Activated CD8-positive, alpha-beta T cell treated with anti-CD3 and anti-CD28 coated beads for 36 hours (primary cell): Measurements from ENCODE around the gene VDR. TPM values are rescaled to one million over a fixed set of nuclear protein-coding genes. Genes with fewer than 3 reads are reported as not detected.
A peak's percentile ranks its signal among the peaks of the same experiment; 100 is the strongest.

Experiments used
- ATAC-seq: fragments of 200-7000 bp; cut with Tn5 transposase; one replicate; pipeline ENCODE4 v1.10.0; 2021; ENCODE audit warnings: mild to moderate bottlenecking, moderate library complexity
- CTCF ChIA-PET: fragments of 350-600 bp; sonication (Branson Sonifier 250); formaldehyde crosslinking; loops from one replicate; lab custom pipeline; 2021; ENCODE audit warnings: antibody characterized with exemption; lab: Charles Lee
- POLR2A ChIA-PET: fragments of 350-600 bp; sonication (Branson Sonifier 250); formaldehyde crosslinking; loops from one replicate; lab custom pipeline; 2021; ENCODE audit warnings: antibody characterized with exemption; lab: Charles Lee
- DNase-seq: peaks from one replicate; pipeline ENCODE4 v3.0.0-alpha.2; 2020
- H3K27ac Mint-ChIP-seq: one replicate; pipeline ENCODE4 v1.8.0; 2021; ENCODE audit warnings: mild to moderate bottlenecking, mixed read lengths
- H3K27me3 Mint-ChIP-seq: one replicate; pipeline ENCODE4 v1.8.0; 2021; ENCODE audit warnings: mixed read lengths
- H3K36me3 Mint-ChIP-seq: one replicate; pipeline ENCODE4 v1.8.0; 2021; ENCODE audit warnings: low read depth, mixed read lengths
- H3K4me1 Mint-ChIP-seq: one replicate; pipeline ENCODE4 v1.8.0; 2021; ENCODE audit warnings: low read depth, mixed read lengths
- H3K4me3 Mint-ChIP-seq: one replicate; pipeline ENCODE4 v1.8.0; 2021; ENCODE audit warnings: mild to moderate bottlenecking, moderate library complexity, mixed read lengths
- H3K9me3 Mint-ChIP-seq: one replicate; pipeline ENCODE4 v1.8.0; 2021; ENCODE audit warnings: mixed read lengths
- CTCF ChIP-seq: fragments of 200-600 bp; IDR thresholded peaks from one replicate; pipeline ENCODE4 v1.8.0; 2022; ENCODE audit warnings: antibody characterized with exemption, mild to moderate bottlenecking
- intact Hi-C: fragments of 100-400 bp; cut with micrococcal nuclease; formaldehyde crosslinking; loops from one replicate; pipeline ENCODE4 v1.10.0; 2022
- total RNA-seq, 2 experiments: library from RNA; stranded (reverse); gene quantifications; one replicate each; pipeline ENCODE4 v1.2.3, GENCODE V29; 2021

VDR gene
- total RNA-seq, 2 experiments from 2014 or later: 84.6 to 86.4 TPM

GRCh38 chr12:47804171-47804570, 100.6 kb downstream of the VDR start:
- DNase-seq: no peak
- H3K27me3 Mint-ChIP-seq: no peaks in the 10 kb centered on the region
- peak overlapping the region; percentile 79 for H3K4me3 Mint-ChIP-seq
- peaks cover 98% of the 10 kb centered on the region for H3K4me1 Mint-ChIP-seq
- peaks cover 87% of the 10 kb centered on the region for H3K36me3 Mint-ChIP-seq
- intact Hi-C loops: loop anchor here (5.0 kb wide), 1 partner anchor 33 kb away; no protein-coding TSS in a partner anchor
- ChIA-PET CTCF (interaction anchor here (1.0 to 19.8 kb wide), 4 partner anchors 14 to 62 kb away, joined by 4 to 624 read pairs (median 23); partner anchors contain the start of gene HDAC7), POLR2A (interaction anchor here (0.8 to 37.9 kb wide), 3 partner anchors 14 to 30 kb away, joined by 3 to 904 read pairs (median 81); partner anchors contain the start of gene HDAC7)
- peak overlapping the region; percentile 98 for H3K27ac Mint-ChIP-seq
- ATAC-seq: no peak
- no peaks in the 10 kb centered on the region for H3K9me3 Mint-ChIP-seq
- TF ChIP-seq CTCF: no peak

GRCh38 chr12:47803191-47803875, 101.5 kb downstream of the VDR start:
- intact Hi-C loops: loop anchor here (5.0 kb wide), 1 partner anchor 34 kb away; no protein-coding TSS in a partner anchor
- POLR2A ChIA-PET: interaction anchor here (1.1 to 37.9 kb wide), 2 partner anchors 14 to 31 kb away, joined by 3 to 904 read pairs; no protein-coding TSS in a partner anchor
- Mint-ChIP-seq H3K27me3 (no peaks in the 10 kb centered on the region), H3K9me3 (no peaks in the 10 kb centered on the region), H3K27ac (peak overlapping the region; percentile 98), H3K4me1 (peaks cover 96% of the 10 kb centered on the region), H3K36me3 (peaks cover 87% of the 10 kb centered on the region), H3K4me3 (peak overlapping the region; percentile 62)
- ATAC-seq: no peak
- DNase-seq: peak; percentile 47
- CTCF ChIA-PET: interaction anchor here (1.2 to 19.8 kb wide), 6 partner anchors 10 to 61 kb away, joined by 3 to 624 read pairs (median 18); partner anchors contain the start of gene HDAC7
- no peak for TF ChIP-seq CTCF

- peaks cover 83% of the 10 kb centered on the region for H3K36me3 Mint-ChIP-seq
- intact Hi-C loops: loop anchor here (5.0 kb wide), 1 partner anchor 35 kb away; no protein-coding TSS in a partner anchor
- H3K27ac Mint-ChIP-seq: peak overlapping the region; percentile 98
- no peaks in the 10 kb centered on the region for H3K9me3 Mint-ChIP-seq
- peaks cover 89% of the 10 kb centered on the region for H3K4me1 Mint-ChIP-seq
- H3K27me3 Mint-ChIP-seq: no peaks in the 10 kb centered on the region
- no peak overlapping the region for H3K4me3 Mint-ChIP-seq
- CTCF ChIA-PET: interaction anchor here (0.9 to 19.8 kb wide), 15 partner anchors 8 to 87 kb away, joined by 3 to 624 read pairs (median 8); partner anchors contain the start of gene HDAC7
- TF ChIP-seq CTCF: peak; percentile 48
- POLR2A ChIA-PET: interaction anchor here (0.6 to 37.9 kb wide), 15 partner anchors 8 to 169 kb away, joined by 3 to 904 read pairs (median 3); partner anchors contain the start of gene HDAC7
- DNase-seq: no peak
- ATAC-seq: peak; percentile 22
Observed at GRCh38 chr12:47802312-47802711, 102.5 kb downstream of the VDR start.

- Mint-ChIP-seq H3K27me3 (no peaks in the 10 kb centered on the region), H3K4me3 (no peak overlapping the region), H3K4me1 (peaks cover 85% of the 10 kb centered on the region), H3K36me3 (peaks cover 81% of the 10 kb centered on the region), H3K9me3 (no peaks in the 10 kb centered on the region), H3K27ac (peak overlapping the region; percentile 98)
- POLR2A ChIA-PET: interaction anchor here (0.6 to 37.9 kb wide), 15 partner anchors 8 to 169 kb away, joined by 3 to 904 read pairs (median 3); partner anchors contain the start of gene HDAC7
- ATAC-seq (no peak), DNase-seq (no peak)
- intact Hi-C loops: loop anchor here (5.0 kb wide), 1 partner anchor 35 kb away; no protein-coding TSS in a partner anchor
- TF ChIP-seq CTCF: no peak
- CTCF ChIA-PET: interaction anchor here (0.9 to 19.8 kb wide), 15 partner anchors 8 to 86 kb away, joined by 3 to 624 read pairs (median 8); partner anchors contain the start of gene HDAC7
Observed at GRCh38 chr12:47801904-47802246, 102.9 kb downstream of the VDR start.
